DND-41 (cell line): ENCODE results near the gene CLCN2.
A peak's percentile ranks its signal among the peaks of the same experiment; 100 is the strongest.

ENCODE experiments used
- ATAC-seq: fragments of 200-7000 bp; cut with Tn5 transposase; 3 replicates; pipeline ENCODE4 v1.9.1; 2021; ENCODE audit warnings: low read depth; ENCODE audit not compliant: insufficient read depth
- DNase-seq: peaks from one replicate; pipeline ENCODE4 v3.0.0-alpha.2; 2020
- H2AFZ ChIP-seq: 2 replicates; pipeline ENCODE4 v1.6.0; 2012; ENCODE audit warnings: low read depth, low read length
- H3K27ac ChIP-seq: 2 replicates; pipeline ENCODE4 v1.5.1; 2012; ENCODE audit warnings: low read length, inconsistent platforms
- H3K27me3 ChIP-seq: fragments of 200-600 bp; sonication (generic); 2 replicates; pipeline ENCODE4 v1.6.0; 2012; ENCODE audit warnings: low read length, mild to moderate bottlenecking, inconsistent platforms; ENCODE audit not compliant: insufficient read depth, poor library complexity
- H3K36me3 ChIP-seq: 2 replicates; pipeline ENCODE4 v1.5.1; 2012; ENCODE audit warnings: low read length, inconsistent platforms; ENCODE audit not compliant: insufficient read depth
- H3K4me1 ChIP-seq: 2 replicates; pipeline ENCODE4 v1.5.1; 2012; ENCODE audit warnings: mild to moderate bottlenecking, low read length; ENCODE audit not compliant: insufficient read depth
- H3K4me2 ChIP-seq: 2 replicates; pipeline ENCODE4 v1.6.0; 2012; ENCODE audit warnings: mild to moderate bottlenecking, moderate library complexity, low read length, inconsistent platforms; ENCODE audit not compliant: insufficient read depth
- H3K4me3 ChIP-seq, 2 experiments: fragments of 200-600 bp in 1 of 2; shearing (Covaris generic) in 1 of 2; 2 replicates each; pipeline ENCODE4 v1.5.1; 2012 to 2016; ENCODE audit warnings: inconsistent platforms in 2 of 2, low read length in 2 of 2, mild to moderate bottlenecking in 2 of 2, low read depth in 1 of 2, moderate library complexity in 1 of 2
- H3K79me2 ChIP-seq: 2 replicates; pipeline ENCODE4 v1.6.0; 2012; ENCODE audit warnings: low read length, inconsistent platforms; ENCODE audit not compliant: insufficient read depth
- H3K9ac ChIP-seq: 2 replicates; pipeline ENCODE4 v1.6.0; 2012; ENCODE audit warnings: low read depth, mild to moderate bottlenecking, inconsistent platforms, low read length, moderate library complexity
- H3K9me3 ChIP-seq: 2 replicates; pipeline ENCODE4 v1.5.1; 2012; ENCODE audit warnings: low read length, moderate library complexity, mild to moderate bottlenecking, inconsistent platforms; ENCODE audit not compliant: insufficient read depth, severe bottlenecking
- H4K20me1 ChIP-seq: 2 replicates; pipeline ENCODE4 v1.6.0; 2012; ENCODE audit warnings: low read length; ENCODE audit not compliant: insufficient read depth
- EZH2 ChIP-seq: IDR thresholded peaks from 3 replicates; pipeline ENCODE4 v1.6.1; 2012; ENCODE audit warnings: borderline replicate concordance, low read depth, mild to moderate bottlenecking, moderate library complexity, low read length, inconsistent platforms; ENCODE audit not compliant: severe bottlenecking
- TF ChIP-seq, protein P1 (sequence below): IDR thresholded peaks from 2 replicates; pipeline ENCODE4 v1.5.1; 2012; ENCODE audit warnings: borderline replicate concordance, low read length, moderate library complexity, mild to moderate bottlenecking; ENCODE audit not compliant: poor library complexity, severe bottlenecking; ENCODE audit errors: extremely low read depth

Gene CLCN2

GRCh38 chr3:184371570-184372018 is 10.2 kb upstream of the CLCN2 start:
- H4K20me1 ChIP-seq = peaks cover 15% of the 10 kb centered on the region; the same call in 1 of the 2 replicates
- peaks cover 26% of the 10 kb centered on the region for H3K36me3 ChIP-seq
- peak; percentile 98 for ATAC-seq
- no peak overlapping the region for H3K4me2 ChIP-seq
- no peak overlapping the region for H3K4me3 ChIP-seq
- H3K27me3 ChIP-seq = peaks cover 3% of the 10 kb centered on the region
- no peaks in the 10 kb centered on the region for H3K9me3 ChIP-seq
- no peak overlapping the region for H3K9ac ChIP-seq
- TF ChIP-seq, protein P1, sequence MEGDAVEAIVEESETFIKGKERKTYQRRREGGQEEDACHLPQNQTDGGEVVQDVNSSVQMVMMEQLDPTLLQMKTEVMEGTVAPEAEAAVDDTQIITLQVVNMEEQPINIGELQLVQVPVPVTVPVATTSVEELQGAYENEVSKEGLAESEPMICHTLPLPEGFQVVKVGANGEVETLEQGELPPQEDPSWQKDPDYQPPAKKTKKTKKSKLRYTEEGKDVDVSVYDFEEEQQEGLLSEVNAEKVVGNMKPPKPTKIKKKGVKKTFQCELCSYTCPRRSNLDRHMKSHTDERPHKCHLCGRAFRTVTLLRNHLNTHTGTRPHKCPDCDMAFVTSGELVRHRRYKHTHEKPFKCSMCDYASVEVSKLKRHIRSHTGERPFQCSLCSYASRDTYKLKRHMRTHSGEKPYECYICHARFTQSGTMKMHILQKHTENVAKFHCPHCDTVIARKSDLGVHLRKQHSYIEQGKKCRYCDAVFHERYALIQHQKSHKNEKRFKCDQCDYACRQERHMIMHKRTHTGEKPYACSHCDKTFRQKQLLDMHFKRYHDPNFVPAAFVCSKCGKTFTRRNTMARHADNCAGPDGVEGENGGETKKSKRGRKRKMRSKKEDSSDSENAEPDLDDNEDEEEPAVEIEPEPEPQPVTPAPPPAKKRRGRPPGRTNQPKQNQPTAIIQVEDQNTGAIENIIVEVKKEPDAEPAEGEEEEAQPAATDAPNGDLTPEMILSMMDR = peak; percentile 97
- TF ChIP-seq EZH2 = no peak
- DNase-seq = peak; percentile 74
- H3K79me2 ChIP-seq = no peaks in the 10 kb centered on the region
- H3K27ac ChIP-seq = no peak overlapping the region
- no peaks in the 10 kb centered on the region for H3K4me1 ChIP-seq
- no peak overlapping the region for H2AFZ ChIP-seq

GRCh38 chr3:184368586-184369183 is 7.3 kb upstream of the CLCN2 start:
- Histone ChIP-seq H3K4me2 (no peak overlapping the region), H3K79me2 (peaks cover 17% of the 10 kb centered on the region), H3K4me1 (peaks cover 17% of the 10 kb centered on the region), H3K36me3 (peaks cover 42% of the 10 kb centered on the region), H4K20me1 (peaks cover 21% of the 10 kb centered on the region; the same call in 1 of the 2 replicates), H3K9ac (no peak overlapping the region), H2AFZ (no peak overlapping the region), H3K4me3 (no peak overlapping the region), H3K9me3 (no peaks in the 10 kb centered on the region), H3K27ac (no peak overlapping the region), H3K27me3 (peaks cover 3% of the 10 kb centered on the region)
- ATAC-seq (no peak), DNase-seq (no peak)
- no peak for TF ChIP-seq EZH2
- TF ChIP-seq, protein P1 = no peak

DNA sequence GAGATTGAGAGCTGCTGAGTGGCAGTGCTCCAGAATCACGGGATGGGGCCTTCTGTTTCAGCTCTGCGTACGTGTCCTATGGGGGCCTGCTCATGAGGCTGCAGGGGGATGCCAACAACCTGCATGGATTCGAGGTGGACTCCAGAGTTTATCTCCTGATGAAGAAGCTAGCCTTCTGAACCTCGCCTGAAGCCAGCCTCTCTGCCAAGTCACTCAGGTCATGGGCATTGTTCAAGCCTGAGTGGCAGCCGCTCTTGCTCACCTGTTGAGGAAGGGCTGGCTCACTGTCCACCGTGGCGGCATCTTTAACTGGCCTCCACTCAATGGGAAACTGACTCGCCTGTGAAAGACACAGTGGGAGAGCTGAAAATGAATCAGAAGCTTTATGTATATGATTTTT is 6.7 kb upstream of the CLCN2 start:
- no peak overlapping the region for H3K27ac ChIP-seq
- peaks cover 42% of the 10 kb centered on the region for H3K36me3 ChIP-seq

More for the DNA sequence above, 6.7 kb upstream of the CLCN2 start:
- no peak overlapping the region for H3K4me2 ChIP-seq
- peaks cover 19% of the 10 kb centered on the region for H3K4me1 ChIP-seq
- DNase-seq (no peak), ATAC-seq (no peak)
- no peak overlapping the region for H3K9ac ChIP-seq
- H3K27me3 ChIP-seq = no peaks in the 10 kb centered on the region
- H3K79me2 ChIP-seq = peaks cover 22% of the 10 kb centered on the region
- TF ChIP-seq, protein P1 = no peak
- no peak for TF ChIP-seq EZH2
- peaks cover 21% of the 10 kb centered on the region; the same call in 1 of the 2 replicates for H4K20me1 ChIP-seq
- no peak overlapping the region for H3K4me3 ChIP-seq
- H3K9me3 ChIP-seq = no peaks in the 10 kb centered on the region
- no peak overlapping the region for H2AFZ ChIP-seq
